Stomach smooth muscle (tissue), 2 donors: ENCODE measurements around the gene LRRC27.

Source experiments
- H3K27ac ChIP-seq: one replicate; pipeline ENCODE4 v1.7.0; 2013; ENCODE audit warnings: mild to moderate bottlenecking, low read length, inconsistent platforms
- H3K27me3 ChIP-seq, 2 donors: one replicate each; pipeline ENCODE4 v1.7.0; 2013; ENCODE audit warnings: low read length in 2 of 2; ENCODE audit not compliant: insufficient read depth in 2 of 2, control insufficient read depth in 1 of 2
- H3K36me3 ChIP-seq, 2 donors: one replicate each; pipeline ENCODE4 v1.7.0; 2013; ENCODE audit warnings: low read length in 2 of 2; ENCODE audit not compliant: control insufficient read depth in 2 of 2, insufficient read depth in 2 of 2
- H3K4me1 ChIP-seq: one replicate; pipeline ENCODE4 v1.7.0; 2013; ENCODE audit warnings: low read length; ENCODE audit not compliant: control insufficient read depth, insufficient read depth
- H3K4me3 ChIP-seq, 2 donors: one replicate each; pipeline ENCODE4 v1.7.0; 2013; ENCODE audit warnings: low read length in 2 of 2
- H3K9ac ChIP-seq, 2 donors: one replicate each; pipeline ENCODE4 v1.7.0; 2013; ENCODE audit warnings: low read length in 2 of 2, mild to moderate bottlenecking in 1 of 2
- H3K9me3 ChIP-seq, 2 donors: one replicate each; pipeline ENCODE4 v1.7.0; 2013; ENCODE audit warnings: low read length in 2 of 2; ENCODE audit not compliant: control insufficient read depth in 2 of 2
- donor health status: healthy.
- donor health status: Pancreatic carcinoma.

Gene LRRC27

GRCh38 chr10:132368881-132369635 lies 37.1 kb downstream of the LRRC27 start:
- Histone ChIP-seq H3K4me3 (no peak overlapping the region), H3K4me1 (no peaks in the 10 kb centered on the region), H3K9me3 (no peaks in the 10 kb centered on the region), H3K27ac (no peak overlapping the region), H3K36me3 (peaks cover 8 to 16% of the 10 kb centered on the region in 2 donors), H3K27me3 (no peaks in the 10 kb centered on the region), H3K9ac (no peak overlapping the region)

GRCh38 chr10:132369636-132370185 lies 37.7 kb downstream of the LRRC27 start:
- Histone ChIP-seq H3K36me3 (peaks cover 8 to 11% of the 10 kb centered on the region in 2 donors), H3K27me3 (no peaks in the 10 kb centered on the region), H3K9ac (no peak overlapping the region), H3K4me3 (no peak overlapping the region), H3K4me1 (no peaks in the 10 kb centered on the region), H3K27ac (no peak overlapping the region), H3K9me3 (no peaks in the 10 kb centered on the region)

- peaks cover 8 to 11% of the 10 kb centered on the region in 2 donors for H3K36me3 ChIP-seq
- no peak overlapping the region for H3K9ac ChIP-seq
- no peak overlapping the region for H3K27ac ChIP-seq
- no peaks in the 10 kb centered on the region for H3K27me3 ChIP-seq
- no peaks in the 10 kb centered on the region for H3K4me1 ChIP-seq
- H3K9me3 ChIP-seq = no peaks in the 10 kb centered on the region
- no peak overlapping the region for H3K4me3 ChIP-seq
These were observed 38.7 kb downstream of the LRRC27 start for GRCh38 chr10:132370426-132371340.

GRCh38 chr10:132371641-132372081 lies 39.7 kb downstream of the LRRC27 start:
- no peak overlapping the region for H3K27ac ChIP-seq
- H3K4me3 ChIP-seq = no peak overlapping the region
- H3K36me3 ChIP-seq = peaks cover 3 to 5% of the 10 kb centered on the region in 2 donors
- H3K9ac ChIP-seq = no peak overlapping the region
- H3K27me3 ChIP-seq = no peaks in the 10 kb centered on the region
- H3K4me1 ChIP-seq = no peaks in the 10 kb centered on the region
- no peaks in the 10 kb centered on the region for H3K9me3 ChIP-seq

- no peak overlapping the region for H3K9ac ChIP-seq
- no peaks in the 10 kb centered on the region for H3K9me3 ChIP-seq
- H3K4me3 ChIP-seq = no peak overlapping the region
- no peaks in the 10 kb centered on the region for H3K4me1 ChIP-seq
- peaks cover 0 to 3% of the 10 kb centered on the region in 2 donors for H3K36me3 ChIP-seq
- H3K27ac ChIP-seq = no peak overlapping the region
- no peaks in the 10 kb centered on the region for H3K27me3 ChIP-seq
These were observed 40.6 kb downstream of the LRRC27 start for GRCh38 chr10:132372516-132373095.

GRCh38 chr10:132373241-132373955 lies 41.4 kb downstream of the LRRC27 start:
- peaks cover 2 to 3% of the 10 kb centered on the region in 2 donors for H3K36me3 ChIP-seq
- no peak overlapping the region for H3K4me3 ChIP-seq
- no peaks in the 10 kb centered on the region for H3K27me3 ChIP-seq
- H3K27ac ChIP-seq = no peak overlapping the region
- H3K4me1 ChIP-seq = no peaks in the 10 kb centered on the region
- H3K9me3 ChIP-seq = no peaks in the 10 kb centered on the region
- H3K9ac ChIP-seq = no peak overlapping the region

- Histone ChIP-seq H3K9ac (no peak overlapping the region), H3K27ac (no peak overlapping the region), H3K27me3 (no peaks in the 10 kb centered on the region), H3K9me3 (no peaks in the 10 kb centered on the region), H3K4me1 (no peaks in the 10 kb centered on the region), H3K36me3 (peaks cover 6% of the 10 kb centered on the region in 2 donors), H3K4me3 (no peak overlapping the region)
These were observed 42.2 kb downstream of the LRRC27 start for GRCh38 chr10:132374176-132374575.

GRCh38 chr10:132374612-132375011 lies 42.6 kb downstream of the LRRC27 start:
- Histone ChIP-seq H3K9ac (no peak overlapping the region), H3K27me3 (no peaks in the 10 kb centered on the region), H3K27ac (no peak overlapping the region), H3K9me3 (no peaks in the 10 kb centered on the region), H3K36me3 (peaks cover 6% of the 10 kb centered on the region in 2 donors), H3K4me3 (no peak overlapping the region), H3K4me1 (no peaks in the 10 kb centered on the region)

- H3K9ac ChIP-seq = no peak overlapping the region
- H3K9me3 ChIP-seq = no peaks in the 10 kb centered on the region
- H3K36me3 ChIP-seq = peaks cover 6% of the 10 kb centered on the region in 2 donors
- H3K4me3 ChIP-seq = no peak overlapping the region
- H3K27me3 ChIP-seq = no peaks in the 10 kb centered on the region
- H3K27ac ChIP-seq = no peak overlapping the region
- H3K4me1 ChIP-seq = no peaks in the 10 kb centered on the region
These were observed 43.3 kb downstream of the LRRC27 start for GRCh38 chr10:132375116-132375794.
